Smooth muscle cell of the pulmonary artery (primary cell): ENCODE measurements around the gene MRPL48. TPM values are rescaled to one million over a fixed set of nuclear protein-coding genes. Genes with fewer than 3 reads are reported as not detected.

Experiments used
- total RNA-seq: library from RNA; depleted of rRNA; stranded (reverse); fragments of >200 nt; gene quantifications from 2 replicates; pipeline ENCODE4 v1.2.3, GENCODE V29; 2014

Gene MRPL48
- total RNA-seq, result 18.3 and 20.3 TPM in 2 replicates

DNA sequence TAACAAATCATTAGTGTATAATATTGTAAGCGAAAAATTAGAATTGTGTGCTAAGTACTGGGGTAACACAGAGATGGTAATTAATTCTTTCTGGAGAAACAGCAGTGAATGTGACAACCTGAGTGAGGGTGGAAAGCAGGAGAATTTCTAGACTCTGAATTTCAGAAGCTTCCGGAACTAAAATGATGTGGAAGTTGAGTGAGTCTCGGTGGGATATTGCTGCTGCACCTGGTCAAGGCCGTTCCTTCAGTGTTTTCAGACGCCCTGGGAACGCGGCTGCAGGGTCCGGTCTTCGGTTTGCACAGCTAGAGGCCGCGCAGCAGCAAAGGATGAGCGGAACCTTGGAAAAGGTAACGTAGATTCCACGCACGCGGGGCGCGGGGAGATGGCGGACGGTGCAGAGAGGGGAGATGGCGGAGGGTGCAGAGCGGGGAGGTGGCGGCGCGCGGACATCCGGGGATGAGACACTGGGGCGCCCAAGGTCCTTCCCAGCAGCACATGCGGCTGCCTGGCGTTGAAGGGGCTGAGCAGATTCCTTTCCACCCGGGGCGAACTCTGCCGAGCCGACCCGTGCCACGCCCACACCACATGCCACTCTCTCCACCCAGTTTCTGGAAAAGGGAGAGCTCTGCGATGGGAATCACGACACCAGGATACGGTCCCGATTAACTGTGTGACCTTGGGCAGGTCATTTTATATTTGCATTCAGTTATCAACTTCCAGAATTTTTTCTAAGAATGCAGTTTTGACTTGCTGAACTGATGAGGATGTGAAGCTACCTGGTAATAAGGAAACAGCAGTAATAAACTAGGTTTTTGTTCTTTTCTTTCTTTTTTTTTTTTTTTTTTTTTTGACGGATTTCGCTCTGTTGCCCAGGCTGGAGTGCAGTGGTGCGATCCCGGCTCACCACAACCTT, at the start of gene MRPL48:
TSS of gene MRPL48 (plus strand) at position 232 of the 916 bp plus-strand sequence. CDS start at position 330, 98 bp downstream.

DNA sequence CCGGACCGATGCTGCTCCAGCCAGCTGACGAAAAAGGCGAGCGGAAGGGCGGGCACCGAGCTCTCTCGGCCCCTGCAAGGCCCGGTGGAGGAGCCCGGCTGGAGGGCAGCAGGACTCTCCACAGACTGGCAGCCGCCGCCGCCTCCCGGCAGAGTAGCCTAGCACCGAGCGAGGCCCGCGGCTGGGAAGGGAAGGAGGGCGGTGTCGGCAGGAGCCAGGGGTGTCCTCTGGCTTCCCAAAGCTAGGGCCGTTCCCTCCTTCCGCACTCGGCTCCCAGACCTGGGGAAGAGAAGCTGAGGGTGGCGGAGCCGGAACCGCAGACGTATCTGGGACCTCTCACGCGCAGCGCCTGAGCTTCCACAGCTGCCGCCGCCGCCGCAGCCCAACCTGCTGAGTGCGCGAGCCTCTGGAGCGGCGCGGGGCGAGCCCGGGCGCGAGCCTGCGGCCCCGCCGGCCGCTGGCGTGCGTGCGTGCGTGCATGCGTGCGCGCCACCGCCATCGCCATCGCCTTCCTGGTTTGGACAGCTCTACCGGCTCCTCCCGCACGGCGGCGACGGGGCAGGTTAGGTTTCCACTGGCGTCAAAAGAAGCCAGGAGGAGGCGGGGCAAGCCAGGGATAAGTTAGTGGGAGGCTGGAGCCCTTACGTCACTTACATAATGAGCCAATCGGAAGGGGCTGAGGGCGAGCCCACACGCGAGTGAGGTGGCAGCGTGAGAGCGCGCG, 26.8 kb upstream of the MRPL48 start, which contains the start of gene RAB6A:
TSS of gene RAB6A (minus strand) at position 396 of the 724 bp plus-strand sequence. CDS start 439 bp downstream, outside the sequence.

DNA sequence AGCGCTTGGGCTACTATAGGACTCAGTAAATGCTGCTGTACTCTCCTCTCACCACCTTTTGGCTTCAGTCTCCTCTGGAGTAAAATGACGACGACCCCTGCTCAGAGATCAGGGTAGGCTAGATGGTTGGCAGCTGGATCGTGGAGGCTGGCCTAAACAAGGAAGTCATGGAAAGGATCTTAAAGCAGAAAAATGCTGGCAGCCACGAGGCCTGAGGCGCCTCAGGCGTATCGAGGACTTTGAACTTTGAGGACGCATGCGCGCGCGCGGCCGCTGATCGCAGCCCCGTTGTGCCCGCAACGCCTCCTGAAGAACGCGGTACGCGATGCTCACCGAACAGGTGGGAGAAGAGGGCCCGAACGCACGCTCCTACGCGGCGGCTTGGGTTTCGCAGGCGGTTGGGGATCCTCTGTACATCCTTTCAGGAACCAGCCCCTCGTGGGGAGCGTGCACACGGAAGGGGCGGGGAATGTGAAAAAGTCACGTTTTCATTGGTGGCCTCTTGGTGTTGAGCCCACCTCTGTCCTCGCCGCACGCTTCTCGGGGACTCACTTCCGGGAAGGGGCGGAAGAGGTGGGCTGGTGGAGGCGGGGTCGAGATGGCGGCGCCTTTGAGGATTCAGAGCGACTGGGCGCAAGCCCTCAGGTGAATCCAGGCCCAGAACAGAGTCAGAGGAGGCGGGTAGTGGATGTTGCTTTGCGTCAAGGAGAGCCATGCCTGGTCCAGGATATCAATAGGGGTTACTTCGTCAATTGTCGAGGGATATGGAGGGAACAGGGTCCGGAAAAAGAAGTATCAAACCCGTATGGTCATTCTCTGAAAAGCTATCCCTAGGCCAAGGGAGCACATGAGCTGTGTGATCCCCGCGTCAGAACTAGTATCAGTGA, 89.0 kb downstream of the MRPL48 start, which contains the start of the genes COA4 and PAAF1:
TSS of gene COA4 (minus strand) at position 423 of the 887 bp plus-strand sequence. CDS start 3,468 bp downstream, outside the sequence.
TSS of gene PAAF1 (plus strand) at position 576 of the 887 bp plus-strand sequence. CDS start at position 599, 23 bp downstream.

Other genes starting within 250 kb of the MRPL48 start
- gene FAM168A, start 189.8 kb upstream of the MRPL48 start, total RNA-seq, result 43.2 and 49.1 TPM in 2 replicates
- gene PLEKHB1, start 141.3 kb upstream of the MRPL48 start, total RNA-seq, result 2.1 and 2.5 TPM in 2 replicates
- 130 and 148 TPM in 2 replicates for gene RAB6A, start 26.8 kb upstream of the MRPL48 start, total RNA-seq
- gene COA4, start 89.0 kb downstream of the MRPL48 start, total RNA-seq, result 39.2 and 49.4 TPM in 2 replicates
- gene PAAF1, start 89.1 kb downstream of the MRPL48 start, total RNA-seq, result 14.7 and 16.3 TPM in 2 replicates
- gene DNAJB13, start 163.2 kb downstream of the MRPL48 start, total RNA-seq, result 0.07 TPM in 1 of 2 replicates, not detected in the other
- 0.13 and 0.39 TPM in 2 replicates for gene UCP2, start 195.0 kb downstream of the MRPL48 start, total RNA-seq
- gene UCP3, start 221.2 kb downstream of the MRPL48 start, total RNA-seq, result 0.65 and 0.73 TPM in 2 replicates